CD4-positive, alpha-beta T cell (primary cell): ENCODE data around the gene PLIN1. TPM values are rescaled to one million over a fixed set of nuclear protein-coding genes. Genes with fewer than 3 reads are reported as not detected.

Experiments
- ATAC-seq: fragments of 200-7000 bp; cut with Tn5 transposase; one replicate; pipeline ENCODE4 v1.10.0; 2022; ENCODE audit warnings: mild to moderate bottlenecking; ENCODE audit not compliant: poor library complexity
- CTCF ChIA-PET: fragments of 350-600 bp; sonication (Branson Sonifier 250); formaldehyde crosslinking; loops from one replicate; lab custom pipeline; 2021; ENCODE audit warnings: antibody characterized with exemption, inconsistent platforms; lab: Charles Lee
- POLR2A ChIA-PET: fragments of 350-600 bp; sonication (Branson Sonifier 250); formaldehyde crosslinking; loops from one replicate; lab custom pipeline; 2021; ENCODE audit warnings: antibody characterized with exemption, inconsistent platforms; lab: Charles Lee
- DNase-seq, 14 experiments: peaks; one replicate each; pipeline ENCODE4 v3.0.0-alpha.2; 2013 to 2020; ENCODE audit warnings: mixed read lengths in 2 of 14
- H3K27ac ChIP-seq, 2 donors: one replicate each; pipeline versions ENCODE4 v1.5.1 to v1.7.0; 2013; ENCODE audit warnings: low read length in 2 of 2, low read depth in 1 of 2, mild to moderate bottlenecking in 1 of 2
- H3K27me3 ChIP-seq, 2 experiments: 1 replicate in 1 of 2; 2 replicates in 1 of 2; pipeline versions ENCODE4 v1.6.1 to v1.7.0; 2013; ENCODE audit warnings: low read length in 2 of 2, control low read depth in 1 of 2, mild to moderate bottlenecking in 1 of 2, moderate library complexity in 1 of 2; ENCODE audit not compliant: insufficient read depth in 2 of 2, control insufficient read depth in 1 of 2
- H3K36me3 ChIP-seq: one replicate; pipeline ENCODE4 v1.6.1; 2013; ENCODE audit warnings: low read length, control low read depth; ENCODE audit not compliant: insufficient read depth
- H3K4me1 ChIP-seq: one replicate; pipeline ENCODE4 v1.6.1; 2013; ENCODE audit warnings: low read length, control low read depth; ENCODE audit not compliant: insufficient read depth
- H3K4me3 ChIP-seq: one replicate; pipeline ENCODE4 v1.5.1; 2013; ENCODE audit warnings: mild to moderate bottlenecking, low read length, moderate library complexity
- H3K9me3 ChIP-seq, 2 experiments: 1 replicate in 1 of 2; 2 replicates in 1 of 2; pipeline versions ENCODE4 v1.6.1 to v1.7.0; 2013; ENCODE audit warnings: low read length in 2 of 2, mild to moderate bottlenecking in 2 of 2, control low read depth in 1 of 2, moderate library complexity in 1 of 2; ENCODE audit not compliant: control insufficient read depth in 1 of 2, insufficient read depth in 1 of 2
- H3K27ac Mint-ChIP-seq: one replicate; pipeline ENCODE4 v1.8.0; 2020; ENCODE audit warnings: mixed read lengths
- H3K27me3 Mint-ChIP-seq: one replicate; pipeline ENCODE4 v1.8.0; 2021; ENCODE audit warnings: mixed read lengths
- H3K36me3 Mint-ChIP-seq: one replicate; pipeline ENCODE4 v1.8.0; 2021; ENCODE audit warnings: low read depth, mixed read lengths
- H3K4me1 Mint-ChIP-seq: one replicate; pipeline ENCODE4 v1.8.0; 2021; ENCODE audit warnings: low read depth, mixed read lengths
- H3K4me3 Mint-ChIP-seq: one replicate; pipeline ENCODE4 v1.8.0; 2020; ENCODE audit warnings: mild to moderate bottlenecking, mixed read lengths
- H3K9me3 Mint-ChIP-seq: one replicate; pipeline ENCODE4 v1.8.0; 2020; ENCODE audit warnings: mixed read lengths
- intact Hi-C, 2 experiments: fragments of 100-400 bp; cut with DNase I in 1 of 2; cut with micrococcal nuclease in 1 of 2; formaldehyde crosslinking; loops; one replicate each; pipeline versions ENCODE4 v1.15.1 to v1.9.0; 2023 to 2025; cut with DNase I, micrococcal nuclease
- total RNA-seq, 174 experiments: library from RNA in 2 of 174; stranded (reverse) in 2 of 174; gene quantifications; one replicate each; pipeline ENCODE4 v1.2.3 and lab custom pipeline; 2021 to 2026
- TF ChIP-seq, protein P1 (sequence below): fragments of 200-600 bp; IDR thresholded peaks from one replicate; pipeline ENCODE4 v1.8.0; 2022; ENCODE audit warnings: antibody characterized with exemption, mild to moderate bottlenecking

Gene PLIN1
- total RNA-seq, 2 experiments from 2014 or later, result 0.08 to 0.22 TPM

DNA sequence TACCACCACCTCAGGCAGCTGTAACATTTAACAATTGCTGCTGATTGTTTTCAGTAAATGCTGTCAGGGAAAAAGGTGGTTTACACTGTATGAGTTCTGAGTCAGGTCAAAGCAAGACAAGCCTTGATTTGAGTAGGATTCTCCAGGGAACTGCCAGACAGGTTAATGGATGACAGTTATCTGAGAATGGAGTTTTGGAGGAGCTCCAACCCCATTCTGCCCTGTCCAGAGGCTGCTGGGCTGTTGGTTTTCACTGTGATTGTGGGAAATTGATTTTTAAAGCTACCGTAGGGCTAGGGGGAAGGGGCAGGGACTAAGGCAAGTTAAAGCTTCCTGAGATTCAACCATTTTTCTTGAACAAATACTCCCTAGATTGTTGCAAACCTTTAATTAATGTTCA is 64.0 kb downstream of the PLIN1 start:
- H3K27me3 ChIP-seq, result no peaks in the 10 kb centered on the region

More for the DNA sequence above, 64.0 kb downstream of the PLIN1 start:
- intact Hi-C loops, result no loop called here
- ATAC-seq (no peak), DNase-seq (no peak)
- Mint-ChIP-seq H3K27me3 (no peaks in the 10 kb centered on the region), H3K4me1 (no peaks in the 10 kb centered on the region), H3K4me3 (no peak overlapping the region), H3K9me3 (peaks cover 13% of the 10 kb centered on the region), H3K36me3 (peaks cover 11% of the 10 kb centered on the region), H3K27ac (no peak overlapping the region)
- Histone ChIP-seq H3K4me1 (no peaks in the 10 kb centered on the region), H3K4me3 (no peak overlapping the region), H3K9me3 (peaks cover 14 to 20% of the 10 kb centered on the region in 2 experiments), H3K27ac (no peak overlapping the region), H3K36me3 (no peaks in the 10 kb centered on the region)
- TF ChIP-seq, protein P1, sequence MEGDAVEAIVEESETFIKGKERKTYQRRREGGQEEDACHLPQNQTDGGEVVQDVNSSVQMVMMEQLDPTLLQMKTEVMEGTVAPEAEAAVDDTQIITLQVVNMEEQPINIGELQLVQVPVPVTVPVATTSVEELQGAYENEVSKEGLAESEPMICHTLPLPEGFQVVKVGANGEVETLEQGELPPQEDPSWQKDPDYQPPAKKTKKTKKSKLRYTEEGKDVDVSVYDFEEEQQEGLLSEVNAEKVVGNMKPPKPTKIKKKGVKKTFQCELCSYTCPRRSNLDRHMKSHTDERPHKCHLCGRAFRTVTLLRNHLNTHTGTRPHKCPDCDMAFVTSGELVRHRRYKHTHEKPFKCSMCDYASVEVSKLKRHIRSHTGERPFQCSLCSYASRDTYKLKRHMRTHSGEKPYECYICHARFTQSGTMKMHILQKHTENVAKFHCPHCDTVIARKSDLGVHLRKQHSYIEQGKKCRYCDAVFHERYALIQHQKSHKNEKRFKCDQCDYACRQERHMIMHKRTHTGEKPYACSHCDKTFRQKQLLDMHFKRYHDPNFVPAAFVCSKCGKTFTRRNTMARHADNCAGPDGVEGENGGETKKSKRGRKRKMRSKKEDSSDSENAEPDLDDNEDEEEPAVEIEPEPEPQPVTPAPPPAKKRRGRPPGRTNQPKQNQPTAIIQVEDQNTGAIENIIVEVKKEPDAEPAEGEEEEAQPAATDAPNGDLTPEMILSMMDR, result no peak
- CTCF ChIA-PET, result no interaction called here
- POLR2A ChIA-PET, result no interaction called here

Other genes starting within 250 kb of the PLIN1 start
- not detected for gene RHCG, start 182.8 kb downstream of the PLIN1 start, total RNA-seq
- under 1 TPM; 0.05 to 0.06 TPM for gene TICRR, start 103.9 kb downstream of the PLIN1 start, total RNA-seq
- under 1 TPM; 0.08 to 0.20 TPM for gene KIF7, start 23.9 kb downstream of the PLIN1 start, total RNA-seq
- gene PEX11A, start 11.4 kb upstream of the PLIN1 start, total RNA-seq, result under 1 TPM; 0.22 TPM
- gene WDR93, start 11.4 kb upstream of the PLIN1 start, total RNA-seq, result not detected
- under 1 TPM in 1 of 2 experiments, not detected in 1; 0.22 TPM for gene MESP1, start 71.9 kb upstream of the PLIN1 start, total RNA-seq
- not detected for gene MESP2, start 97.0 kb upstream of the PLIN1 start, total RNA-seq
- gene ANPEP, start 135.5 kb upstream of the PLIN1 start, total RNA-seq, result 1 to 10 TPM; 1.9 to 2.7 TPM
- gene AP3S2, start 214.6 kb upstream of the PLIN1 start, total RNA-seq, result 10 to 100 TPM; 18.9 to 20.5 TPM
- not detected for gene ARPIN, start 233.6 kb upstream of the PLIN1 start, total RNA-seq